ENCODE measurements around the gene MAPK8IP2. TPM values are rescaled to one million over a fixed set of nuclear protein-coding genes. Genes with fewer than 3 reads are reported as not detected.
A peak's percentile ranks its signal among the peaks of the same experiment; 100 is the strongest.

The MAPK8IP2 gene
- total and polyA plus RNA-seq, 2 of the 13 experiments (the other 11 are each of a cell fraction or from before 2014, with no cell fraction given) = 1.3 to 2.6 TPM

DNA sequence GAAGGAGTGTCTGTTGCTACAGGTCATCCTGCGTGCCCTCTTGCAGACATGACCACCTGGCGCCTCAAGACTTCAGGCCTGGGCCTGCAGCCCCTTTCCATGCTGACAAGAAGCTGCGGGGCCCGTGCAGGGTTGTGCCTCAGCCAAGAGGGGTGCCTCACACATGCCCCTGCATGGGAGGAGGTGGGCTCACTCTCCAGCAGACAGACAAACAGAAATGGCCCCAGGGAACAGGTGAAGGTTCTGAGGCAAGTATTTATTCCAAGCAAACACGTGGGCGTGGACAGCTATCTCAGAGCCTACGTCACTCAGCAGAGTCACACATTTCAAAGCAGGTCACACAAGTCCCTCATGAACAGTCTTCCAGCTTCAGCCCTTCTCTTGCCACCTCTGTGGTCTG is 32.0 kb upstream of the MAPK8IP2 start (continued):
- peak; percentile 78; the same call in 1 of the 2 replicates for TF ChIP-seq ZSCAN25 (CRISPR knock-in tag; IDR thresholded peaks at IDR 0.05)
- no peak for TF ChIP-seq RNF2 (conservative IDR thresholded peaks at IDR 0.05; ENCODE audit: low read depth)
- TF ChIP-seq FOXC1 (CRISPR knock-in tag; IDR thresholded peaks at IDR 0.05; ENCODE audit: borderline replicate concordance) = 0 out of 2 replicates have a peak, but pooled peaks have one; percentile 36
- TF ChIP-seq WIZ (CRISPR knock-in tag; IDR thresholded peaks at IDR 0.05) = no peak
- 0 out of 2 replicates have a peak, but pooled peaks have one; percentile 0 for TF ChIP-seq ZNF292 (CRISPR knock-in tag; IDR thresholded peaks at IDR 0.05; ENCODE audit: borderline replicate concordance, low read depth)
- TF ChIP-seq, protein P1, sequence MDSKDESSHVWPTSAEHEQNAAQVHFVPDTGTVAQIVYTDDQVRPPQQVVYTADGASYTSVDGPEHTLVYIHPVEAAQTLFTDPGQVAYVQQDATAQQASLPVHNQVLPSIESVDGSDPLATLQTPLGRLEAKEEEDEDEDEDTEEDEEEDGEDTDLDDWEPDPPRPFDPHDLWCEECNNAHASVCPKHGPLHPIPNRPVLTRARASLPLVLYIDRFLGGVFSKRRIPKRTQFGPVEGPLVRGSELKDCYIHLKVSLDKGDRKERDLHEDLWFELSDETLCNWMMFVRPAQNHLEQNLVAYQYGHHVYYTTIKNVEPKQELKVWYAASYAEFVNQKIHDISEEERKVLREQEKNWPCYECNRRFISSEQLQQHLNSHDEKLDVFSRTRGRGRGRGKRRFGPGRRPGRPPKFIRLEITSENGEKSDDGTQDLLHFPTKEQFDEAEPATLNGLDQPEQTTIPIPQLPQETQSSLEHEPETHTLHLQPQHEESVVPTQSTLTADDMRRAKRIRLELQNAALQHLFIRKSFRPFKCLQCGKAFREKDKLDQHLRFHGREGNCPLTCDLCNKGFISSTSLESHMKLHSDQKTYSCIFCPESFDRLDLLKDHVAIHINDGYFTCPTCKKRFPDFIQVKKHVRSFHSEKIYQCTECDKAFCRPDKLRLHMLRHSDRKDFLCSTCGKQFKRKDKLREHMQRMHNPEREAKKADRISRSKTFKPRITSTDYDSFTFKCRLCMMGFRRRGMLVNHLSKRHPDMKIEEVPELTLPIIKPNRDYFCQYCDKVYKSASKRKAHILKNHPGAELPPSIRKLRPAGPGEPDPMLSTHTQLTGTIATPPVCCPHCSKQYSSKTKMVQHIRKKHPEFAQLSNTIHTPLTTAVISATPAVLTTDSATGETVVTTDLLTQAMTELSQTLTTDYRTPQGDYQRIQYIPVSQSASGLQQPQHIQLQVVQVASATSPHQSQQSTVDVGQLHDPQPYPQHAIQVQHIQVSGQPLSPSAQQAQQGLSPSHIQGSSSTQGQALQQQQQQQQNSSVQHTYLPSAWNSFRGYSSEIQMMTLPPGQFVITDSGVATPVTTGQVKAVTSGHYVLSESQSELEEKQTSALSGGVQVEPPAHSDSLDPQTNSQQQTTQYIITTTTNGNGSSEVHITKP (CRISPR knock-in tag; IDR thresholded peaks at IDR 0.05; ENCODE audit: low read depth) = 0 out of 2 replicates have a peak, but pooled peaks have one; percentile 14
- TF ChIP-seq, protein P2, sequence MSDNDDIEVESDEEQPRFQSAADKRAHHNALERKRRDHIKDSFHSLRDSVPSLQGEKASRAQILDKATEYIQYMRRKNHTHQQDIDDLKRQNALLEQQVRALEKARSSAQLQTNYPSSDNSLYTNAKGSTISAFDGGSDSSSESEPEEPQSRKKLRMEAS (IDR thresholded peaks at IDR 0.05) = peak; percentile 36; the same call in 1 of the 2 replicates
- TF ChIP-seq, protein P3, sequence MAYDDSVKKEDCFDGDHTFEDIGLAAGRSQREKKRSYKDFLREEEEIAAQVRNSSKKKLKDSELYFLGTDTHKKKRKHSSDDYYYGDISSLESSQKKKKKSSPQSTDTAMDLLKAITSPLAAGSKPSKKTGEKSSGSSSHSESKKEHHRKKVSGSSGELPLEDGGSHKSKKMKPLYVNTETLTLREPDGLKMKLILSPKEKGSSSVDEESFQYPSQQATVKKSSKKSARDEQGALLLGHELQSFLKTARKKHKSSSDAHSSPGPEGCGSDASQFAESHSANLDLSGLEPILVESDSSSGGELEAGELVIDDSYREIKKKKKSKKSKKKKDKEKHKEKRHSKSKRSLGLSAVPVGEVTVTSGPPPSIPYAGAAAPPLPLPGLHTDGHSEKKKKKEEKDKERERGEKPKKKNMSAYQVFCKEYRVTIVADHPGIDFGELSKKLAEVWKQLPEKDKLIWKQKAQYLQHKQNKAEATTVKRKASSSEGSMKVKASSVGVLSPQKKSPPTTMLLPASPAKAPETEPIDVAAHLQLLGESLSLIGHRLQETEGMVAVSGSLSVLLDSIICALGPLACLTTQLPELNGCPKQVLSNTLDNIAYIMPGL (CRISPR knock-in tag; IDR thresholded peaks at IDR 0.05; ENCODE audit: borderline replicate concordance in 1 of 2, low read depth in 1 of 2) = no peak
- TF ChIP-seq TGIF2 (CRISPR knock-in tag; IDR thresholded peaks at IDR 0.05) = 0 out of 2 replicates have a peak, but pooled peaks have one; percentile 39
- TF ChIP-seq, protein P4, sequence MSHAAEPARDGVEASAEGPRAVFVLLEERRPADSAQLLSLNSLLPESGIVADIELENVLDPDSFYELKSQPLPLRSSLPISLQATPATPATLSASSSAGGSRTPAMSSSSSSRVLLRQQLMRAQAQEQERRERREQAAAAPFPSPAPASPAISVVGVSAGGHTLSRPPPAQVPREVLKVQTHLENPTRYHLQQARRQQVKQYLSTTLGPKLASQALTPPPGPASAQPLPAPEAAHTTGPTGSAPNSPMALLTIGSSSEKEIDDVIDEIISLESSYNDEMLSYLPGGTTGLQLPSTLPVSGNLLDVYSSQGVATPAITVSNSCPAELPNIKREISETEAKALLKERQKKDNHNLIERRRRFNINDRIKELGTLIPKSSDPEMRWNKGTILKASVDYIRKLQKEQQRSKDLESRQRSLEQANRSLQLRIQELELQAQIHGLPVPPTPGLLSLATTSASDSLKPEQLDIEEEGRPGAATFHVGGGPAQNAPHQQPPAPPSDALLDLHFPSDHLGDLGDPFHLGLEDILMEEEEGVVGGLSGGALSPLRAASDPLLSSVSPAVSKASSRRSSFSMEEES (CRISPR knock-in tag; IDR thresholded peaks at IDR 0.05) = no peak
- no peak for TF ChIP-seq ZNF180 (CRISPR knock-in tag; IDR thresholded peaks at IDR 0.05; ENCODE audit: borderline replicate concordance, low read depth)
- no peak for TF ChIP-seq ZNF629 (CRISPR knock-in tag; conservative IDR thresholded peaks at IDR 0.05)
- TF ChIP-seq CREM (IDR thresholded peaks at IDR 0.05) = peak; percentile 74
- no peak for TF ChIP-seq CREM (CRISPR knock-in tag; IDR thresholded peaks at IDR 0.05)
- TF ChIP-seq, protein P5, sequence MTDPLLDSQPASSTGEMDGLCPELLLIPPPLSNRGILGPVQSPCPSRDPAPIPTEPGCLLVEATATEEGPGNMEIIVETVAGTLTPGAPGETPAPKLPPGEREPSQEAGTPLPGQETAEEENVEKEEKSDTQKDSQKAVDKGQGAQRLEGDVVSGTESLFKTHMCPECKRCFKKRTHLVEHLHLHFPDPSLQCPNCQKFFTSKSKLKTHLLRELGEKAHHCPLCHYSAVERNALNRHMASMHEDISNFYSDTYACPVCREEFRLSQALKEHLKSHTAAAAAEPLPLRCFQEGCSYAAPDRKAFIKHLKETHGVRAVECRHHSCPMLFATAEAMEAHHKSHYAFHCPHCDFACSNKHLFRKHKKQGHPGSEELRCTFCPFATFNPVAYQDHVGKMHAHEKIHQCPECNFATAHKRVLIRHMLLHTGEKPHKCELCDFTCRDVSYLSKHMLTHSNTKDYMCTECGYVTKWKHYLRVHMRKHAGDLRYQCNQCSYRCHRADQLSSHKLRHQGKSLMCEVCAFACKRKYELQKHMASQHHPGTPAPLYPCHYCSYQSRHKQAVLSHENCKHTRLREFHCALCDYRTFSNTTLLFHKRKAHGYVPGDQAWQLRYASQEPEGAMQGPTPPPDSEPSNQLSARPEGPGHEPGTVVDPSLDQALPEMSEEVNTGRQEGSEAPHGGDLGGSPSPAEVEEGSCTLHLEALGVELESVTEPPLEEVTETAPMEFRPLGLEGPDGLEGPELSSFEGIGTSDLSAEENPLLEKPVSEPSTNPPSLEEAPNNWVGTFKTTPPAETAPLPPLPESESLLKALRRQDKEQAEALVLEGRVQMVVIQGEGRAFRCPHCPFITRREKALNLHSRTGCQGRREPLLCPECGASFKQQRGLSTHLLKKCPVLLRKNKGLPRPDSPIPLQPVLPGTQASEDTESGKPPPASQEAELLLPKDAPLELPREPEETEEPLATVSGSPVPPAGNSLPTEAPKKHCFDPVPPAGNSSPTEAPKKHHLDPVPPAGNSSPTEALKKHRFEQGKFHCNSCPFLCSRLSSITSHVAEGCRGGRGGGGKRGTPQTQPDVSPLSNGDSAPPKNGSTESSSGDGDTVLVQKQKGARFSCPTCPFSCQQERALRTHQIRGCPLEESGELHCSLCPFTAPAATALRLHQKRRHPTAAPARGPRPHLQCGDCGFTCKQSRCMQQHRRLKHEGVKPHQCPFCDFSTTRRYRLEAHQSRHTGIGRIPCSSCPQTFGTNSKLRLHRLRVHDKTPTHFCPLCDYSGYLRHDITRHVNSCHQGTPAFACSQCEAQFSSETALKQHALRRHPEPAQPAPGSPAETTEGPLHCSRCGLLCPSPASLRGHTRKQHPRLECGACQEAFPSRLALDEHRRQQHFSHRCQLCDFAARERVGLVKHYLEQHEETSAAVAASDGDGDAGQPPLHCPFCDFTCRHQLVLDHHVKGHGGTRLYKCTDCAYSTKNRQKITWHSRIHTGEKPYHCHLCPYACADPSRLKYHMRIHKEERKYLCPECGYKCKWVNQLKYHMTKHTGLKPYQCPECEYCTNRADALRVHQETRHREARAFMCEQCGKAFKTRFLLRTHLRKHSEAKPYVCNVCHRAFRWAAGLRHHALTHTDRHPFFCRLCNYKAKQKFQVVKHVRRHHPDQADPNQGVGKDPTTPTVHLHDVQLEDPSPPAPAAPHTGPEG (CRISPR knock-in tag; IDR thresholded peaks at IDR 0.05) = no peak
- no peak for TF ChIP-seq ATRX (CRISPR knock-in tag; IDR thresholded peaks at IDR 0.05; ENCODE audit: borderline replicate concordance)
- TF ChIP-seq ZBTB7B (CRISPR knock-in tag; IDR thresholded peaks at IDR 0.05) = 0 out of 2 replicates have a peak, but pooled peaks have one; percentile 61
